Urothelium cell line (cell line): ENCODE measurements around the gene OTOP3.

Experiments used
- DNase-seq: peaks from one replicate; pipeline ENCODE4 v3.0.0; 2011; ENCODE audit warnings: low spot score, mixed read lengths
- FAIRE-seq: peaks from 2 replicates; lab custom pipeline; 2011; peaks lifted over from hg19 to GRCh38; lab: Jason Lieb, UNC

Gene OTOP3

GRCh38 chr17:74938194-74938950 is 2.7 kb downstream of the OTOP3 start:
- FAIRE-seq (peak; percentile 23), DNase-seq (no peak)

DNA sequence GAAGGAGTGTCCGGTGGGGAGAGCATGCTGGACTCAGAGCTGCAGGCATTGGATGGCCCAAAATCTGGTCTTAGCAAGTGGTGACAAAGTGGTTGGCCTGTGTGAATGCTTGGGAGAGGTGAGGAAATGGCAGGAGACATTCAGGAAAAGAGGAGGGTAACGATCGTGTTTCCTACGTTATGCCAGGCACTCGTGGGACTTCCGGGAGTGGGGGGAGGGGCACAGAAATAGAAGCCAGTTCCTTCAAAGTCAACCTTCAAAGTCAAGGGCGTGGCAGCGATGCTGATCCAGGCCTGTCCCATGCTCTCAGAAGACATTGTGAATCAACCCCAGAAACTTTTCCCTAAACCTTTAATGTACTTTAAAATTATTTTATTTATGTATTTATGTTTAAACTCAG is 3.8 kb downstream of the OTOP3 start:
- DNase-seq, result no peak
- FAIRE-seq, result no peak

DNA sequence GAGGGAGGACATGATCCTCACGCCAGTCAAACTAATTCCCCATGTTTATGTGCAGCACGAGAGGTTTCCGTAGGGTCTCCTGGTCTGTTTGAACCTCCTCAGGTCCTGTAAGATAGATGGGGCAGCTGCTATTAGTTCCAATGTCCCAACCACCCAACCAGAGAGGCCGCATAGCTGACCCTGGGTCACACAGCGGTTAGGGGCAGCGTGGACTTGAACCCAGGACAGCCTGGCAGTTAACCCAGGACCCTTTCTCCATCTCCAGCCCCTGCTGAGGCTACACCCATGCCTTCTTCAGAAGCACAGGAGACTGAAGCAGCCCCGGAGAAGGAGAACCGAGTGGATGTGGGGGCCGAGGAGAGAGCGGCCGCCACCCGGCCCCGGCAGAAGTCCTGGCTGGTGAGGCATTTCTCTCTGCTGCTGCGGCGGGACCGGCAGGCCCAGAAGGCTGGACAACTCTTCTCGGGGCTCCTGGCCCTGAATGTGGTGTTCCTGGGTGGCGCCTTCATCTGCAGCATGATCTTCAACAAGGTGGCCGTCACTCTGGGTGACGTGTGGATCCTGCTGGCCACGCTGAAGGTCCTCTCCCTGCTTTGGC is 5.5 kb downstream of the OTOP3 start:
- DNase-seq (no peak), FAIRE-seq (no peak)

DNA sequence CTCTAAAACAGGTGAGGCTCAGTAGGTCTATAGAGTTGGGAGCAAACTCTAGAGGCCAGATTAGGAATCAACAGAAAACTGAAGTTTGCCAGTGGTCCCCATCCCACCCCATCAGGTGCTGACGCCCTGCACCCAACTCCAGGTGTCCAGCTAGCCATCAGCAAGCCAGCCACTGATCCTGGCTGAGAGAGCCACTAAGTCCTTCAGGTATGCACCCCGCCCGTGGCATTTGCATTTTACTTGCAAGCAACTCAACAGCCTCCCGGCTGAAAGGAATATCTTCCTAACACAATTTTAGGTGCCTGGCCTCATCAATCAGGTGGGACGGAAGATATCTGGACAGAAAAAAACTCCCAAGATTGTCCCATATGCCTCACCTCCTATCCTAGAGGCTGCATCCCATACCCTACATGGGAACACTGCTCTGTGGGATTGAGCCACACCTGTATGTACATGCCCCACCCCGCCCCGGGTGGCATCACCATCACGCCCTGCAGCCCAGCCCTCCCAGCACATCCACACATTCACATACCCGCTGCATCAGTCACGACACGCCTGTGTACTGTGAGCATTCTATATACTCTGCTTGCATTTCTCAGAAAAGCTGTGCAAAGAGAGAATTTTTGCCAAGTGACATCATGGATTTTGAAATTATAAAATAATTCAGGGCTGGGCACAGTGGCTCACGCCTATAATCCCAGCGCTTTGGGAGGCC is 8.3 kb downstream of the OTOP3 start:
- FAIRE-seq (peak; percentile 56), DNase-seq (no peak)

- FAIRE-seq (no peak), DNase-seq (no peak)
Observed at GRCh38 chr17:74945543-74945942, 9.8 kb downstream of the OTOP3 start.

DNA sequence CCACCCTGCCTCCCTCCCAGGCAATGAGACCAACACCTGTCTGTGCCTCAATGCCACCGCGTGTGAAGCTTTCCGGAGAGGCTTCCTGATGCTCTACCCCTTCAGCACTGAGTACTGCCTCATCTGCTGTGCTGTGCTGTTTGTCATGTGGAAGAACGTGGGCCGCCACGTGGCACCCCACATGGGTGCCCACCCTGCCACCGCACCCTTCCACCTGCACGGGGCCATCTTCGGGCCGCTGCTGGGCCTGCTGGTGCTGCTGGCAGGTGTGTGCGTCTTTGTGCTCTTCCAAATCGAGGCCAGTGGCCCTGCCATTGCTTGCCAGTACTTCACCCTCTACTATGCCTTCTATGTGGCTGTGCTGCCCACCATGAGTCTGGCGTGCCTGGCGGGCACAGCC is 10.9 kb downstream of the OTOP3 start:
- peak; percentile 82 for FAIRE-seq
- DNase-seq, result no peak

DNA sequence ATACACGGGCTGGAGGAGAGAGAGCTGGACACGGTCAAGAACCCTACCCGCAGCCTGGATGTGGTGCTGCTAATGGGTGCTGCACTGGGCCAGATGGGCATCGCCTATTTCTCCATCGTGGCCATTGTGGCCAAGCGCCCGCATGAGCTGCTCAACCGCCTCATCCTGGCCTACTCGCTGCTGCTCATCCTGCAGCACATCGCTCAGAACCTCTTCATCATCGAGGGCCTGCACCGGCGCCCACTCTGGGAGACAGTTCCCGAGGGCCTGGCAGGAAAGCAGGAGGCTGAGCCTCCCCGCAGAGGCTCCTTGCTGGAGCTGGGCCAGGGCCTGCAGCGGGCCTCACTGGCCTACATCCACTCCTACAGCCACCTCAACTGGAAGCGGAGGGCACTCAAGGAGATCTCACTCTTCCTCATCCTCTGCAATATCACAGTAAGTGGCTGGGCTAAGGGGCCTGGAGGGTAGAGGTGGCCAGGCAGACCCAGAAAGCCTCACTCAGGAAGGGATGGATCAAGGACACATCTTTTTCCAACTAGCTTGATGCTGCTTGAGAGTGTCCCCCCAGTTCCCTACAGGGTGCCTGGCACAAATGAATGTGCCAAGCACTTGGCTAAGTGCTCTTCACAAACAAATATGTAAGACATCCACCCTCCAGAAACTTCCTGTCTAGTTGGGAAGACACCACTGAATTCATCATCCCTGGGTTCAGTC is 11.5 kb downstream of the OTOP3 start:
- no peak for FAIRE-seq

DNA sequence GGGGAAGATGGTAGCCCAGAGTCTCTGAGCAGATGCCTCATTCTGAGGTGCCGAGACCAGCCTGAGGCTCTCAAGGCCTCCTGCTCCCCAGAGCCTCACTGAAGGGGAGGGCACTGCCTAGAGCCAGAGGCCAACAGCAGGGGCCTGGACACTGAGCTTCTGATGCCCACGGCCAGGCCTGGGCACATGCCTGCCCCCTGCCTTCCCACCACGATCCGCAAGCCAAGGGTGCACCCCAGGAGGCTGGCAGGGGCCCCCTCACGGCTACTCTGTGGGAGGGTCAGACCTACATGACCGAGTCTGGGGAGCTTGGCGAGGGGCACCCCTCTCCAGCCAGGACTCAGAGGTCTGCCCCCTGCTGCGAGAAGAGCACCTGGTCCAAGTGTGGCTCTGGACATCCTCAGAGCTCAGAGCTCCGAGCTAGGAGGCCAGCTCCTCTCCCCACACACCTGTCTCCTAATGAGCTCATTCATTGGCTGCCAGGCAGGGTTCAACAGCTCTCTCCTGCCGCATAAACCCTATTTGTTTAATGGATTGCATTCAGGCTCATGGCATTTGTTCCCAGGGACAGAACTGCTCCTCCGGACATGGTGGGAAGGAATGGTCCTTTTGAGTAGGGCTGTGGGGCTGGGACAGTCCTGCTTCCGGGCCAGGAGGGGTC is 13.9 kb downstream of the OTOP3 start:
- FAIRE-seq (no peak), DNase-seq (no peak)

More for the DNA sequence above, 11.5 kb downstream of the OTOP3 start:
- DNase-seq, result no peak

DNA sequence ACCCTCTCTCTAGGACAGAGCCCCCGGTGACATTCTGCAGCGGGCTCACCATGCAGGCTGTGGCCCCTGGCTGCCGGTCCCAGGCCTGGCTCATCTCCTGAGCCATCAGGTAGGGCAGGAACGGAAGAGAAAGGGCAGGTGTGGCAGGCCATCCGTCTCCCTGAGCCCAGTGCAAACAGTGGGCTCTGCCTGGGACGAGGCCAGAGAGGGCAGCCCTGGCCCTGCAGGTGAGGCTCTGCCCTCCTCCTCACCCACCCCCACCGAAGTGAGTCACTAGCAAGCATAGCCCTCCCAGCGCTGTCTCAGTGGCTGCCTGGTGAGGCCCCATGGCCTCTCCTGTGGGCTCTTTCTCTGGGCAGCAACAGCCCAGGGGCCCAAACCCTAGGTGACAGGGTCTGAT is 14.5 kb downstream of the OTOP3 start:
- DNase-seq, result peak; percentile 37
- no peak for FAIRE-seq

GRCh38 chr17:74951065-74951464 is 15.4 kb downstream of the OTOP3 start:
- FAIRE-seq (no peak), DNase-seq (no peak)

DNA sequence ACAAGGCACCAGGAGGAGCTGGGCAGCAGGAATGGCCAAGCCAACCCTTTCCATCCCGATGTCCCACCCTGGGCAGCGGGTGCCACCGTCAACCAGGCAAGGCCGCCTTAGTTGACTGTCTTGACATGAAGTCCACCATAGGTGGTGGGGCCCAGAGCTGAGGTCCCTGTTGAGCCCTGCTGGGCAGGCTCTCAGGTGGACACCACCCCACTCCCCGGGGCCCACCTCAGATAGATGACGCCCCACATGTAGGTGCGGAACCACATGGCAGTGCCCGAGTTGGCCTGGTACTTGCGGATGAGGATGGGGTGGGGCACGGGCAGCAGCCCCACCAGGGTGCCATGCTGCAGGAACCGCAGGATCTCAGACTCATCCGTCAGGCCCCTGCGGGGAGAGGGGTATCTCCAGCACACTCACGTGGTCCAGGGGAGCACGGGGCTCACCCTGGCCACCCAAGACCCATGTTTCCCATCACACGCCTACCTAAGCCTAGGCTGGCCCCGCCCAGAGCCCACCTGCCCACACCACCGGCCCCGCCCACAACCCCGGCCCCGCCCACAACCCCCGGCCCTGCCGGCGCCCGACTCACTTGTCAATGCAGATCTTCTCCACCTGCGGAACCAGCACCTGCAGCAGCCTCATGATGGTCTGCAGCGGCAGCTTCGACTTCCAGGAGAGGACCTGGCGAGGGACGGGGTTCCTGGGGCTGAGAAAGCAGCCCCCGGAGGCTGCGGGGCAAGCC is 16.2 kb downstream of the OTOP3 start:
- no peak for DNase-seq
- FAIRE-seq, result peak; percentile 35

GRCh38 chr17:74952431-74953133 is 16.9 kb downstream of the OTOP3 start:
- DNase-seq (no peak), FAIRE-seq (peak; percentile 42)

GRCh38 chr17:74953134-74953687 is 17.5 kb downstream of the OTOP3 start:
- FAIRE-seq, result no peak

DNA sequence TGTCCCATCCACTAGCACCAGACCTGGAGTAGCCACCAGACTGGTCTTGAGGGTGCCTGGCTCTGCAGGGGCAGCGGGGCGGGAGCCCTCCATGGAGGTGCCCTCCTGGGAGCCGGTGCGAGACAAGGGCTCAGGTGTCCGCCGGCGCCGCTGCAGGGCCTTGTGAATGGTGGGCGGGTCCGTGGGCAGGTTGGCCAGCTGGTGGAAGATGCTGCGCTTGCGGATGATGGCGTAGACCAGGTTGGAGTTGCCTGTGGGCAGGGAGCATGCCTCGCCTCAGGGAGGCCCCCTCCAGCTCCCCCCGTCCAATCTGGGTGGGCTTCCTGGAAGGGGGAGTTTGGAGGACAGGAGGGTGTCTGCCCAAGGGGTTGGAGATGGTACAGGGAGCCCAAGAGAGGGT is 18.4 kb downstream of the OTOP3 start:
- FAIRE-seq (no peak), DNase-seq (no peak)

More at GRCh38 chr17:74953134-74953687, 17.5 kb downstream of the OTOP3 start:
- no peak for DNase-seq

DNA sequence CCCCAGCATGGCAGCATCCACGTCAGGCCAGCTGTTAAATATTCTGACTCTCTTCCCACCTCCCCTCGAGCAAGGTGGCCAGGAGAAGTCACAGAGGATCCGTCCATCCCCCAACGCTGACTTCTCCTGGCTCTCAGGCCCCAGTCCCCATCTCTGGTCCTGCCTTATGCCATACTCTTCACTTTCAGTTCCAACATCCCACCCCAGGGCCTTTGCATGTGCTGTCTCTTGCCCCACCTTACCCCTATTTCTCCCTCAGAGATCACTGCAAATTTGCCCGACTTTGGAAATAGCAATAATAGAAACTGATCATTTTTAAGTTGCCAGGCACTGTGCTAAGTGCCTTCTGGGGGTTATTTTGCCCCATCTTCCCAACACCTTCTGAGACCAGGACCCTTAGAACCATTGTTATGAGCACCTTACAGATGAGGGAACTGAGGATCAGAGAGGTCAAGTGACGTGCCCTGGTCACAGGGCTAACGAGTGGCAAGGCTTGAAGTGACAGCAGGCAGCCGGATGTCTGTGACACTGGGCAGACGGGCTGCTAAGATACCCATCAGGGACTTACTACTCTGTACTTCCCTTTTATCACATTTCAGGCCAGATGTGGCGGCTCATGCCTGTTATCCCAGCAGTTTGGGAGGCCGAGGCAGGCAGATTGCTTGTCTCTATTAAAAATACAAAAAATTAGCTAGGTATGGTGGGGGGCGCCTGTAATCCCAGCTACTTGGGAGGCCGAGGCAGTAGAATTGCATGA is 19.1 kb downstream of the OTOP3 start:
- DNase-seq, result no peak
- FAIRE-seq, result no peak

DNA sequence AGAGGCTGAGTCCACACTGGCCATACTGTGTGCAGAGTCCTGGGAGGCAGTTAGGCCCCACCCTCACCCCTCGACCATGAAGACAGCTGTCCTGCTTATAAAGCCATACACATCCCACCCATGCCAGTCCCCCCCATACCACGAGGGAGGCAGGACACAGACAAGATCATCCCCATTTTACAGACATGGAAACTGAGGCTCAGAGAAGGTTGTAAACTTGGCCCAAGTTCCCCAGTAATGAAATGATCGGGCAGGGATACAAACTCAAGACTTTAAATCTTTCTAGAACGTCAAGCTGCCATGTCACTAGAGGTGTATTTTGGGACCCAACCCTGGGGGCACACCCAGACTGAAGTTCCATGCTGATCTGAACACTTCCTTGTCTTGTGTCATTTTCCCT is 20.4 kb downstream of the OTOP3 start:
- DNase-seq (no peak), FAIRE-seq (peak; percentile 30)

- FAIRE-seq (peak; percentile 62), DNase-seq (peak; percentile 86)
Observed at GRCh38 chr17:74957935-74958740, 22.4 kb downstream of the OTOP3 start.
